ENCODE data around the gene CSNK2A3.

- TF ChIP-seq CTCF (IDR thresholded peaks at IDR 0.05): no peak
- no peak for TF ChIP-seq EZH2 (IDR thresholded peaks at IDR 0.05; ENCODE audit: borderline replicate concordance, insufficient read depth, low read depth, low read length, poor library complexity, severe bottlenecking)
These were observed 34.1 kb downstream of the CSNK2A3 start for GRCh38 chr11:11318961-11319360.

All from B cell (primary cell).